Neural cell (in vitro differentiated cells): ENCODE data around the gene BCAS4.
"Not testable (repeated sequence)": the region's sequence is repeated elsewhere in the genome, so short reads cannot be mapped to it uniquely, and the experiment has no call there.

Experiments used
- EP300 ChIP-seq: fragments of 450-650 bp; conservative IDR thresholded peaks from 2 replicates; pipeline ENCODE4 v1.6.1; 2014; ENCODE audit warnings: antibody characterized with exemption, mild to moderate bottlenecking, moderate library complexity; ENCODE audit not compliant: poor library complexity, severe bottlenecking
- EZH2 ChIP-seq: fragments of 200-600, 300-800 bp; shearing (Covaris generic), sonication (generic); IDR thresholded peaks from 2 replicates; pipeline ENCODE4 v1.6.1; 2014; ENCODE audit warnings: antibody characterized with exemption, low read length, borderline replicate concordance, mild to moderate bottlenecking; ENCODE audit not compliant: insufficient read depth, poor library complexity, severe bottlenecking
- POLR2AphosphoS5 ChIP-seq: IDR thresholded peaks from 2 replicates; pipeline ENCODE4 v1.6.1; 2012
- TAF1 ChIP-seq: IDR thresholded peaks from 2 replicates; pipeline ENCODE4 v1.6.1; 2012; ENCODE audit warnings: low read depth
- TF ChIP-seq, protein P1 (sequence below): fragments of 450-650 bp; IDR thresholded peaks from 2 replicates; pipeline ENCODE4 v1.5.1; 2014; ENCODE audit warnings: antibody characterized with exemption, mild to moderate bottlenecking, moderate library complexity; ENCODE audit not compliant: poor library complexity, severe bottlenecking
- TF ChIP-seq, protein P2 (sequence below): IDR thresholded peaks from 2 replicates; pipeline ENCODE4 v1.6.1; 2012; ENCODE audit warnings: borderline replicate concordance

DNA sequence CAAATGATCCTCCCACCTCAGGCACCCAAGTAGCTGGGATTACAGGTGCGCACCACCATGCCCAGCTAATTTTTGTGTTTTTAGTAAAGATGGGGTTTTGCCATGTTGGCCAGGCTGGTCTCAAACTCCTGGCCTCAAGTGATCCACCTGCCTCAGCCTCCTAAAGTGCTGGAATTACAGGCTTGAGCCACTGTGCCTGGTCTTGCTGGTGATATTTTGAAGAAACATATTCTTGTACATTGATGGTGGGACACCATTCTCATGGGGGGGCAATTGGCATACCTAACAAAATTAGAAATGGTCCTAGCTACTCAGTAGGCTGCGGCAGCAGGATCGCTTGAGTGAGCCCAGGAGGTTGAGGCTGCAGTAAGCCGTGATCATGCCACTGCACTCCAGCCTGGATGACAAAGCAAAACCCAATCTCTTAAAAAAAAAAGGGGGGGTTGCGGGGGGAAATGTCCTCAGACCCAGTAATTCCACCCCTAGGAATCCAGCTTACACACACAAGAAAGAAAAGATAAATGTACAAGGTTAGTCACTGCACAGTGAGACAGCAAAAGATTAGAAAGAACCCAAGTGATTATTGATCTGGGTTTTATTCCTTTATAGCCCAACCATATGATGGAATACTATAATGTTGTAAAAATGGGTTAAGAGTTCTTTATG, 87.0 kb downstream of the BCAS4 start:
- TF ChIP-seq EZH2, POLR2AphosphoS5, TAF1, EP300: not testable (repeated sequence)
- TF ChIP-seq, protein P1, sequence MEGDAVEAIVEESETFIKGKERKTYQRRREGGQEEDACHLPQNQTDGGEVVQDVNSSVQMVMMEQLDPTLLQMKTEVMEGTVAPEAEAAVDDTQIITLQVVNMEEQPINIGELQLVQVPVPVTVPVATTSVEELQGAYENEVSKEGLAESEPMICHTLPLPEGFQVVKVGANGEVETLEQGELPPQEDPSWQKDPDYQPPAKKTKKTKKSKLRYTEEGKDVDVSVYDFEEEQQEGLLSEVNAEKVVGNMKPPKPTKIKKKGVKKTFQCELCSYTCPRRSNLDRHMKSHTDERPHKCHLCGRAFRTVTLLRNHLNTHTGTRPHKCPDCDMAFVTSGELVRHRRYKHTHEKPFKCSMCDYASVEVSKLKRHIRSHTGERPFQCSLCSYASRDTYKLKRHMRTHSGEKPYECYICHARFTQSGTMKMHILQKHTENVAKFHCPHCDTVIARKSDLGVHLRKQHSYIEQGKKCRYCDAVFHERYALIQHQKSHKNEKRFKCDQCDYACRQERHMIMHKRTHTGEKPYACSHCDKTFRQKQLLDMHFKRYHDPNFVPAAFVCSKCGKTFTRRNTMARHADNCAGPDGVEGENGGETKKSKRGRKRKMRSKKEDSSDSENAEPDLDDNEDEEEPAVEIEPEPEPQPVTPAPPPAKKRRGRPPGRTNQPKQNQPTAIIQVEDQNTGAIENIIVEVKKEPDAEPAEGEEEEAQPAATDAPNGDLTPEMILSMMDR = not testable (repeated sequence)
- TF ChIP-seq, protein P2, sequence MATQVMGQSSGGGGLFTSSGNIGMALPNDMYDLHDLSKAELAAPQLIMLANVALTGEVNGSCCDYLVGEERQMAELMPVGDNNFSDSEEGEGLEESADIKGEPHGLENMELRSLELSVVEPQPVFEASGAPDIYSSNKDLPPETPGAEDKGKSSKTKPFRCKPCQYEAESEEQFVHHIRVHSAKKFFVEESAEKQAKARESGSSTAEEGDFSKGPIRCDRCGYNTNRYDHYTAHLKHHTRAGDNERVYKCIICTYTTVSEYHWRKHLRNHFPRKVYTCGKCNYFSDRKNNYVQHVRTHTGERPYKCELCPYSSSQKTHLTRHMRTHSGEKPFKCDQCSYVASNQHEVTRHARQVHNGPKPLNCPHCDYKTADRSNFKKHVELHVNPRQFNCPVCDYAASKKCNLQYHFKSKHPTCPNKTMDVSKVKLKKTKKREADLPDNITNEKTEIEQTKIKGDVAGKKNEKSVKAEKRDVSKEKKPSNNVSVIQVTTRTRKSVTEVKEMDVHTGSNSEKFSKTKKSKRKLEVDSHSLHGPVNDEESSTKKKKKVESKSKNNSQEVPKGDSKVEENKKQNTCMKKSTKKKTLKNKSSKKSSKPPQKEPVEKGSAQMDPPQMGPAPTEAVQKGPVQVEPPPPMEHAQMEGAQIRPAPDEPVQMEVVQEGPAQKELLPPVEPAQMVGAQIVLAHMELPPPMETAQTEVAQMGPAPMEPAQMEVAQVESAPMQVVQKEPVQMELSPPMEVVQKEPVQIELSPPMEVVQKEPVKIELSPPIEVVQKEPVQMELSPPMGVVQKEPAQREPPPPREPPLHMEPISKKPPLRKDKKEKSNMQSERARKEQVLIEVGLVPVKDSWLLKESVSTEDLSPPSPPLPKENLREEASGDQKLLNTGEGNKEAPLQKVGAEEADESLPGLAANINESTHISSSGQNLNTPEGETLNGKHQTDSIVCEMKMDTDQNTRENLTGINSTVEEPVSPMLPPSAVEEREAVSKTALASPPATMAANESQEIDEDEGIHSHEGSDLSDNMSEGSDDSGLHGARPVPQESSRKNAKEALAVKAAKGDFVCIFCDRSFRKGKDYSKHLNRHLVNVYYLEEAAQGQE = not testable (repeated sequence)
